Pancreas (tissue), 10 donors: ENCODE results near the gene VPS35L. TPM values are rescaled to one million over a fixed set of nuclear protein-coding genes. Genes with fewer than 3 reads are reported as not detected.

Source experiments
- ATAC-seq, 4 donors: fragments of 200-7000 bp; cut with Tn5 transposase; one replicate each; pipeline versions ENCODE4 v1.8.0 to v1.9.1; 2020; ENCODE audit warnings: mild to moderate bottlenecking in 4 of 4, moderate library complexity in 4 of 4
- DNase-seq, 6 donors: peaks; one replicate each; pipeline ENCODE4 v3.0.0-alpha.2; 2020
- FAIRE-seq: peaks from 2 replicates; lab custom pipeline; 2012; peaks lifted over from hg19 to GRCh38; lab: Jason Lieb, UNC
- H3K27ac ChIP-seq, 4 donors: fragments of 200-600 bp; sonication (generic); 1 replicate in 3 of 4; 2 replicates in 1 of 4; pipeline versions ENCODE4 v1.5.0 to v1.8.0; 2020
- H3K27me3 ChIP-seq, 4 donors: fragments of 200-600 bp; one replicate each; pipeline ENCODE4 v1.8.0; 2021
- H3K36me3 ChIP-seq, 3 donors: fragments of 200-600 bp; sonication (generic) in 1 of 3; one replicate each; pipeline versions ENCODE4 v1.5.0 to v1.8.0; 2020 to 2021
- H3K4me1 ChIP-seq, 3 donors: fragments of 200-600 bp; one replicate each; pipeline ENCODE4 v1.8.0; 2021
- H3K4me3 ChIP-seq, 4 donors: fragments of 200-600 bp; sonication (generic) in 2 of 4; one replicate each; pipeline versions ENCODE4 v1.5.0 to v1.8.0; 2020 to 2021
- H3K9me3 ChIP-seq, 4 donors: fragments of 200-600 bp; one replicate each; pipeline ENCODE4 v1.8.0; 2021
- CTCF ChIP-seq, 4 donors: fragments of 200-600 bp; sonication (generic) in 3 of 4; IDR thresholded peaks; one replicate each; pipeline versions ENCODE4 v1.5.0 to v1.8.0; 2021; ENCODE audit warnings: antibody characterized with exemption in 4 of 4
- WGBS, 2 donors: extraction: QIAGEN DNeasy Blood & Tissue Kit; methylation state at CpG; one replicate each; pipeline ENCODE4 v1.1.7; 2013; 5-methylcytosine and 5-hydroxymethylcytosine counted together
- intact Hi-C, 3 donors: fragments of 100-400 bp; cut with DNase I; formaldehyde crosslinking; loops; one replicate each; pipeline versions ENCODE4 v1.11.1 to v1.14.2; 2022
- polyA plus RNA-seq, 2 donors: library from polyadenylated mRNA; stranded (reverse); fragments of 200-250 nt; gene quantifications; one replicate each; pipeline ENCODE4 v1.2.3, GENCODE V29; 2013
- total RNA-seq, 6 donors: library from RNA; stranded (reverse); fragmentation: NEBNext Ultra II Directional in 4 of 6; extraction: Animal tissue kit (Norgen Biotek cat#: 25700) in 4 of 6; gene quantifications; one replicate each; pipeline versions ENCODE4 v1.2.1 to v1.2.4, GENCODE V29; 2021 to 2023
- donor health status: healthy with polysubstance abuse.
- donor health status: DM: no; HTN: no; CAD: no; lungs with moderate emphysema.
- donor health status: DM: no; HTN: no; CAD: no.
- donor health status: control.
- donor health status: control.
- donor health status: Bipolar disorder and iron deficiency.
- donor health status: DM: yes; HTN: yes; CAD: no.
- donor health status: DM: no; HTN: no; CAD: no.
- donor health status: DM: no; HTN: no; CAD: no.
- donor health status: DM: yes; HTN: yes; CAD: no.

VPS35L gene
- total and polyA plus RNA-seq, 8 donors, result 15.2 to 35.3 (median 22.3) TPM

- peaks cover 0 to 18% (median 0%) of the 10 kb centered on the region in 3 donors for H3K36me3 ChIP-seq
- H3K27ac ChIP-seq, result peak overlapping the region in 1 of 4 donors; percentile 24
- no peaks in the 10 kb centered on the region for H3K27me3 ChIP-seq
- H3K9me3 ChIP-seq, result no peaks in the 10 kb centered on the region
- no peak for TF ChIP-seq CTCF (IDR thresholded peaks at IDR 0.05)
- ATAC-seq, result no peak
- H3K4me3 ChIP-seq, result peak overlapping the region; percentile 87 to 93 (median 90)
- no peak for FAIRE-seq
- 25 to 31% methylated on average over 19 of the region's 19 CpGs for WGBS, 2 donors
- intact Hi-C loops, result no loop called here
- H3K4me1 ChIP-seq, result peaks cover 8 to 12% (median 11%) of the 10 kb centered on the region in 3 donors
- no peak for DNase-seq
These were observed 30.7 kb upstream of the VPS35L start for GRCh38 chr16:19524616-19525384.

GRCh38 chr16:19525385-19525723, 30.1 kb upstream of the VPS35L start:
- 86 to 89% methylated on average over 2 of the region's 2 CpGs for WGBS, 2 donors
- no peak overlapping the region for H3K27ac ChIP-seq
- no peak for ATAC-seq

GRCh38 chr16:19527161-19527560, 28.3 kb upstream of the VPS35L start:
- WGBS, 2 donors, result 76 to 77% methylated on average over 1 of the region's 1 CpG

More at GRCh38 chr16:19525385-19525723, 30.1 kb upstream of the VPS35L start:
- DNase-seq (no peak), FAIRE-seq (no peak)
- Histone ChIP-seq H3K27me3 (no peaks in the 10 kb centered on the region), H3K4me1 (peaks cover 5 to 8% (median 6%) of the 10 kb centered on the region in 3 donors), H3K36me3 (peaks cover 0 to 18% (median 0%) of the 10 kb centered on the region in 3 donors), H3K4me3 (no peak overlapping the region), H3K9me3 (no peaks in the 10 kb centered on the region)
- TF ChIP-seq CTCF (IDR thresholded peaks at IDR 0.05), result no peak
- intact Hi-C loops, result no loop called here

GRCh38 chr16:19528666-19529065, 26.8 kb upstream of the VPS35L start:
- ATAC-seq (no peak), DNase-seq (no peak), FAIRE-seq (no peak)
- no peaks in the 10 kb centered on the region for H3K27me3 ChIP-seq
- intact Hi-C loops, result no loop called here
- no peak for TF ChIP-seq CTCF (IDR thresholded peaks at IDR 0.05)
- WGBS, 2 donors, result 97 to 99% methylated on average over 3 of the region's 3 CpGs
- no peak overlapping the region for H3K4me3 ChIP-seq
- no peaks in the 10 kb centered on the region for H3K9me3 ChIP-seq
- peaks cover 0 to 18% (median 0%) of the 10 kb centered on the region in 3 donors for H3K36me3 ChIP-seq
- no peak overlapping the region for H3K27ac ChIP-seq
- no peaks in the 10 kb centered on the region for H3K4me1 ChIP-seq

More at GRCh38 chr16:19527161-19527560, 28.3 kb upstream of the VPS35L start:
- H3K27ac ChIP-seq, result no peak overlapping the region
- peaks cover 0 to 18% (median 0%) of the 10 kb centered on the region in 3 donors for H3K36me3 ChIP-seq
- H3K4me1 ChIP-seq, result peaks cover 0 to 2% (median 0%) of the 10 kb centered on the region in 3 donors
- no peak for DNase-seq
- ATAC-seq, result no peak
- no peak overlapping the region for H3K4me3 ChIP-seq
- H3K27me3 ChIP-seq, result no peaks in the 10 kb centered on the region
- no peak for FAIRE-seq
- intact Hi-C loops, result no loop called here
- no peak for TF ChIP-seq CTCF (IDR thresholded peaks at IDR 0.05)
- H3K9me3 ChIP-seq, result no peaks in the 10 kb centered on the region

GRCh38 chr16:19532601-19533000, 22.9 kb upstream of the VPS35L start:
- no peak for ATAC-seq
- TF ChIP-seq CTCF (IDR thresholded peaks at IDR 0.05), result no peak
- no peak overlapping the region for H3K27ac ChIP-seq
- 75 to 93% methylated on average over 1 of the region's 1 CpG for WGBS, 2 donors
- DNase-seq, result no peak
- no peaks in the 10 kb centered on the region for H3K27me3 ChIP-seq
- no peaks in the 10 kb centered on the region for H3K9me3 ChIP-seq
- peaks cover 0 to 17% (median 5%) of the 10 kb centered on the region in 3 donors for H3K36me3 ChIP-seq
- no peak overlapping the region for H3K4me3 ChIP-seq
- no peaks in the 10 kb centered on the region for H3K4me1 ChIP-seq
- intact Hi-C loops, result no loop called here
- no peak for FAIRE-seq
